Esophagus mucosa (tissue), 1 donor: Measurements from ENCODE around the gene MARK3. TPM values are rescaled to one million over a fixed set of nuclear protein-coding genes. Genes with fewer than 3 reads are reported as not detected.
"Not testable (repeated sequence)": the region's sequence is repeated elsewhere in the genome, so short reads cannot be mapped to it uniquely, and the experiment has no call there.

Experiments used
- ATAC-seq: fragments of 200-7000 bp; cut with Tn5 transposase; one replicate; pipeline ENCODE4 v1.9.1; 2020
- total RNA-seq: library from RNA; stranded (reverse); gene quantifications from one replicate; pipeline ENCODE4 v1.2.4, GENCODE V29; 2023
- donor health status: DM: yes; HTN: yes; CAD: no.

The MARK3 gene
- total RNA-seq, 1 donor from 2014 or later = 62.1 TPM

GRCh38 chr14:103516426-103517173 lies 131.4 kb downstream of the MARK3 start:
- ATAC-seq = no peak

GRCh38 chr14:103517174-103517566 lies 132.0 kb downstream of the MARK3 start:
- no peak for ATAC-seq

GRCh38 chr14:103517721-103518421 lies 132.7 kb downstream of the MARK3 start:
- ATAC-seq = no peak

- ATAC-seq = peak; percentile 36
Measured at GRCh38 chr14:103518422-103519042, 133.3 kb downstream of the MARK3 start.

- ATAC-seq = no peak
Measured at GRCh38 chr14:103519043-103519836, 134.0 kb downstream of the MARK3 start.

- ATAC-seq = no peak
Measured at GRCh38 chr14:103519837-103520212, 134.6 kb downstream of the MARK3 start.

- peak; percentile 0 for ATAC-seq
Measured at GRCh38 chr14:103520269-103520656, 135.0 kb downstream of the MARK3 start.

- ATAC-seq = peak; percentile 49
Measured at GRCh38 chr14:103520657-103521437, 135.6 kb downstream of the MARK3 start.

GRCh38 chr14:103521438-103521950 lies 136.3 kb downstream of the MARK3 start:
- peak; percentile 20 for ATAC-seq

- no peak for ATAC-seq
Measured at GRCh38 chr14:103521951-103522563, 136.8 kb downstream of the MARK3 start.

- no peak for ATAC-seq
Measured at GRCh38 chr14:103522649-103523574, 137.7 kb downstream of the MARK3 start, which contains the start of gene CKB. Gene CKB, minus strand, starts transcription at chr14:103522830. Its CDS starts 337 bp downstream, at chr14:103522493.

- no peak for ATAC-seq
Measured at GRCh38 chr14:103523575-103523954, 138.3 kb downstream of the MARK3 start.

GRCh38 chr14:103524002-103524935 lies 139.1 kb downstream of the MARK3 start:
- ATAC-seq = no peak

GRCh38 chr14:103525430-103526246 lies 140.4 kb downstream of the MARK3 start:
- ATAC-seq = not testable (repeated sequence)

GRCh38 chr14:103526247-103526913 lies 141.2 kb downstream of the MARK3 start:
- no peak for ATAC-seq

- no peak for ATAC-seq
Measured at GRCh38 chr14:103526914-103527248, 141.7 kb downstream of the MARK3 start.

GRCh38 chr14:103527408-103528145 lies 142.4 kb downstream of the MARK3 start:
- peak; percentile 12 for ATAC-seq
